M059J (cell line): ENCODE data around the gene HOXA1. TPM values are rescaled to one million over a fixed set of nuclear protein-coding genes. Genes with fewer than 3 reads are reported as not detected.

ENCODE experiments used
- DNase-seq: peaks from one replicate; pipeline ENCODE4 v3.0.0-alpha.2; 2012; ENCODE audit warnings: low read depth
- total RNA-seq: library from RNA; depleted of rRNA; stranded (reverse); fragments of >200 nt; shearing (Covaris generic); gene quantifications from 2 replicates; pipeline ENCODE4 v1.2.3, GENCODE V29; 2014

HOXA1 gene
- total RNA-seq, 1 experiment from 2014 or later, result 8.2 TPM

GRCh38 chr7:27092819-27093110, 3.0 kb downstream of the HOXA1 start:
- DNase-seq, result no peak

GRCh38 chr7:27091941-27092818, 3.6 kb downstream of the HOXA1 start:
- DNase-seq, result peak; percentile 48

- no peak for DNase-seq
These were observed 4.7 kb downstream of the HOXA1 start for GRCh38 chr7:27091105-27091504.

- DNase-seq, result no peak
These were observed 7.5 kb downstream of the HOXA1 start for GRCh38 chr7:27088002-27088922.

GRCh38 chr7:27083646-27084045, 12.2 kb downstream of the HOXA1 start:
- no peak for DNase-seq

- peak; percentile 17 for DNase-seq
These were observed 13.6 kb downstream of the HOXA1 start for GRCh38 chr7:27082171-27082570.

- DNase-seq, result peak; percentile 68
These were observed 14.9 kb downstream of the HOXA1 start for GRCh38 chr7:27080844-27081436.

- DNase-seq, result peak; percentile 59
These were observed 16.4 kb downstream of the HOXA1 start for GRCh38 chr7:27079234-27079975.

GRCh38 chr7:27078616-27079233, 17.1 kb downstream of the HOXA1 start:
- DNase-seq, result peak; percentile 46

- peak; percentile 54 for DNase-seq
These were observed 22.7 kb downstream of the HOXA1 start for GRCh38 chr7:27073076-27073475.

GRCh38 chr7:27071622-27072390, 24.0 kb downstream of the HOXA1 start:
- DNase-seq, result peak; percentile 55

GRCh38 chr7:27068259-27068658, 27.5 kb downstream of the HOXA1 start:
- DNase-seq, result no peak

GRCh38 chr7:27066148-27066547, 29.7 kb downstream of the HOXA1 start:
- peak; percentile 94 for DNase-seq

GRCh38 chr7:27065709-27066108, 30.1 kb downstream of the HOXA1 start:
- DNase-seq, result no peak

- no peak for DNase-seq
These were observed 31.1 kb downstream of the HOXA1 start for GRCh38 chr7:27064661-27065060.

GRCh38 chr7:27064159-27064558, 31.6 kb downstream of the HOXA1 start:
- DNase-seq, result peak; percentile 54

- no peak for DNase-seq
These were observed 32.9 kb downstream of the HOXA1 start for GRCh38 chr7:27062946-27063345.

- peak; percentile 29 for DNase-seq
These were observed 42.6 kb downstream of the HOXA1 start for GRCh38 chr7:27053153-27053552.

- DNase-seq, result no peak
These were observed 44.3 kb downstream of the HOXA1 start for GRCh38 chr7:27051451-27051850.

- no peak for DNase-seq
These were observed 47.4 kb downstream of the HOXA1 start for GRCh38 chr7:27048438-27048837.
